SK-MEL-5 (cell line): ENCODE data around the gene ALDH1A1. TPM values are rescaled to one million over a fixed set of nuclear protein-coding genes. Genes with fewer than 3 reads are reported as not detected.

ENCODE experiments used
- DNase-seq: peaks from one replicate; pipeline ENCODE4 v3.0.0-alpha.2; 2016; ENCODE audit warnings: low read depth, low spot score
- in situ Hi-C: cut with HindIII; loops from 2 replicates; pipeline ENCODE4 v1.10.0; 2016; ENCODE audit warnings: low sequenced_read_pairs, high pct_unique_total_duplicates, low pct_unique_long_range_greater_than_20kb
- total RNA-seq: library from RNA; depleted of rRNA; stranded (reverse); fragments of >200 nt; shearing (Covaris generic); gene quantifications from 2 replicates; pipeline ENCODE4 v1.2.3, GENCODE V29; 2014

ALDH1A1 gene
- total RNA-seq, 1 experiment from 2014 or later, result 32.9 TPM

DNA sequence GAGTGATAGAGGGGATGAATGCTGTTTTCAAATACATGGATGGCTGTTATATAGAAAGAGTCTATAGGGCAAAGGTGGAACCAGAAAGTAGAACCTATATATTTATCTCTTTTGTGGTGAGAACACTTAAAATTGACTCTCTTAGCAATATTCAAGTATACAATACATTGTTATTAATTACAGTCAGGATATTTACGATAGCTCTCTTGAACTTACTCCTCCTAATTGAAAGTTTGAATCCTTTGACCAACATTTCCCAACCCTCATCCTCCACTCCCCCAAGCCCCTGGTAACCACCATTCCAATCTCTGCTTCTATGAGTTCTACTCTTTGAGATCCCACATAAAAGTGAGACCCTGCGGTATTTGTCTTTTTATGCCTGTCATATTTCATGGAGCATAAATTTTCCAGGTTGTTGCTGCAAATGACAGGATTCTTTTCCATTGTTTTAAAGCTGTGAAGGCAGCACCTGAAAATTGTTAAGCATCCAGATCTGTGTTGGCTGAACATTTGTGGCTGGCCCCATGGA lies 41.5 kb downstream of the ALDH1A1 start:
- no peak for DNase-seq
- in situ Hi-C loops, result no loop called here

GRCh38 chr9:72909428-72909827 lies 43.4 kb downstream of the ALDH1A1 start:
- DNase-seq, result no peak
- in situ Hi-C loops, result no loop called here

- no peak for DNase-seq
- in situ Hi-C loops, result no loop called here
Measured at GRCh38 chr9:72907421-72907820, 45.4 kb downstream of the ALDH1A1 start.

DNA sequence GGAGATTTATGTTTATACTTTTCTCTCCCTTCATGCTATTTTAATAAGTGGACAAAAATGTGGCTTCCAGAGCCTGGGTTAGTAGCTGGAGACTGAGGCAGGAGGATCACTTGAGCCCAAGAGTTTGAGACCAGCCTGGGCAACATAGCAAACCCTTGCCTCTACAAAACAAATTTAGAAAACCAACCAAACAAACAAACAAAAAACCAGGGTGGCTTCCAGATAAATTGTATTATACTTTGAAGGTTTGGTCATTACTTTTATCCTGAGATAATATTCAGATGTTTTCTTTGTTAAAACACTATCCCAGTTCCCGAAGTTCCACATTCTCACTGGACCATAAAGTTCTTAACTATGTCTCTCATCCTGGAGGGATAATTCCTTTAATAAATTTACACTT lies 46.0 kb downstream of the ALDH1A1 start:
- in situ Hi-C loops, result no loop called here

GRCh38 chr9:72905514-72906480 lies 47.1 kb downstream of the ALDH1A1 start:
- in situ Hi-C loops, result no loop called here
- DNase-seq, result no peak

More for the DNA sequence above, 46.0 kb downstream of the ALDH1A1 start:
- no peak for DNase-seq

GRCh38 chr9:72904267-72905093 lies 48.4 kb downstream of the ALDH1A1 start:
- DNase-seq, result no peak
- in situ Hi-C loops, result no loop called here

DNA sequence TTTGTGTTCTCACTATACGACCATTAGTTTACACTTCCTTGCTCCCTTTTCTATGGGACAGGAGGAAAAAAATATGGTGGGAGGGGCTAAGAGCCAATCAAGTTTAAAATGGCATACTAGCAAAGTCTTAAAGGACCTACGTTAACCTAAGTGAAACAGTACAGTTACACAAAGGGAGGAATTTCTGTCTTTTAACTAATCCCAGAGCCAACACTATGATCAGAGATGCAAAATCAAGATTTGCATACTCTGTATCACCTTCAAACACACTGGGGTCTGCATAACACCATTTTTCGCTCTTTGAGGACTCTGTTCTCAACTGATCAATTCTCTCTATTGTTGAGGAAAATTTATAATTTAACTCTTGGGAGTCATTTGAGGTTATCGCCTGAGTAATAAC lies 49.8 kb downstream of the ALDH1A1 start:
- in situ Hi-C loops, result no loop called here
- no peak for DNase-seq

DNA sequence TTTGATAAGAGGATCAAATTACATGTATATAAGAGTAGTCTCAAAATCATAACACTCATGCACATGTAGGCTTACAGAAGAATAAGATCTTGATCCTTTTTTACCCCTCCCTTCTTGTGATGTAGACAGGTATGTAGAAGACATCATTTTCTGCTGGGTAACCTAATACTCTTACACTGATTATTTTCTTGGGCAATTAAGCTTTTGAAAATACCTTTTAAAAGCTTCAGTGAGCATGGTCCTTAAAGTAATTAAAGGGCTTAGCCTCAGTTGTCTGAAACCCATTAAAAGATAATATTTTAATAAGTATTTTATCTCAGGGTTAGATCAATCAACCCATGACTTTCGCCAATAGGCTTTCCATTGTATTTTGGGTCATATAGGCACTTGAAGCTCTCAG lies 50.6 kb downstream of the ALDH1A1 start:
- DNase-seq, result no peak
- in situ Hi-C loops, result no loop called here

GRCh38 chr9:72899734-72900477 lies 52.9 kb downstream of the ALDH1A1 start:
- in situ Hi-C loops, result no loop called here
- DNase-seq, result no peak

DNA sequence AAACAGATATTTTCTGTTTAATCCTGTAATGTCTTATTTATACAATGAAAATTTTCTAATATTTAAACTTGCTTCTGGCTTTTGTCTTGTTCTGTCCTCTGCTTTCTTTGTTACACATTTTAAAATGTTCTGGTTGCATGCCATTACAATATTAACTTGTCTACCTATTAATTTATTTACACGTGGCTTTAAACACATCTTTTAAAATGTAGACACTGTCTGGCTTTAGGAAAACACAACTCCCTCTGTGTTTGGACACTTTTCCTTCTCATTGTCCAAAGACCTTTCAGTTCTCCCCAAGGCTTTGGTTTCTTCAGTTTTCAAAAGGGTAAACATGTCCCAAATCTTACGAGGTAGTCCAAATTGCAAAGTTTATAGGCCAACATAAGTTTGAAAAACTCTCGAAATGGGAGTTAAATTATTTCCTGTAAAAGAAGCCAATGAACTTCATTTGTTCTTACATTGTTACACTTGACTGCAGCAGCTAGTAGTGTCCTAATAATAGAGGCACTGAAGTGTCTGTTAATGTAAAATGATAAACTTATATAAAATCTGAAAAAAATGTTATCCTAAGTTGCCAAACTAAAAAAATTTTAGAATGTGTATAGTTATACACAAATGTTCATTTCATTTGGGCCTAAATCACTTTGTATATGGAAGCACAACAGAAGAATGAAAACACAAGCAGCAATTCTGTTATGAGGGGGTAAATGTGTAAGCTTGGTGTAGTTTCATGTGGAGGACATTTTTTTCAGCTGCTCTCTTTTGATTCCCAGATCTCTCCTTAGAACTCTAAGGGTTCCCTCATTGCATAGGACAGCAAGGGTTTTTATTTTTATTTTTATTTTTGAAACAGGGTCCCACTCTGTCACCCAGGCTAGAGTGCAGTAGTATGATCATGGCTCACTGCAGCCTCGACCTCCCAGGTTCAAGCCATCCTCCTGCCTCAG lies 53.8 kb downstream of the ALDH1A1 start:
- in situ Hi-C loops, result no loop called here
- peak; percentile 3 for DNase-seq

DNA sequence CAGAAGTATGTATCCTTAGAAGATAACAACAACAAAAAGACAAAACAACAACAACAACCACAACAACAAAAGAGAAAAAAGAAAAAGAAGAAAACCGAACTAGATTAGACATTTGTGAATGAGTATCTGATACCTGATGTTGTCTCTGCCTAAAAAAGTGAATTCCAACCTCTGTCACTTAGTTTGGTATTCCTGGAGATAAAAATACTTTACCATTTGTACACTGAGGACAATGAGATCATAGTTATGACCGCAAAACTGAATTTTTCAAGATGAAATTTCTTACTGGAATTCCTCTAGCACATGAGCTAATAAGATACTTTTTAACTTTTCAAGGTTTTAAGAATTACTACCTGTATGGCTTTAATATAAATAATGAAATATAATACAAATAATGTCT lies 54.5 kb downstream of the ALDH1A1 start:
- DNase-seq, result no peak
- in situ Hi-C loops, result no loop called here

GRCh38 chr9:72897069-72897649 lies 55.7 kb downstream of the ALDH1A1 start:
- in situ Hi-C loops, result no loop called here
- no peak for DNase-seq

DNA sequence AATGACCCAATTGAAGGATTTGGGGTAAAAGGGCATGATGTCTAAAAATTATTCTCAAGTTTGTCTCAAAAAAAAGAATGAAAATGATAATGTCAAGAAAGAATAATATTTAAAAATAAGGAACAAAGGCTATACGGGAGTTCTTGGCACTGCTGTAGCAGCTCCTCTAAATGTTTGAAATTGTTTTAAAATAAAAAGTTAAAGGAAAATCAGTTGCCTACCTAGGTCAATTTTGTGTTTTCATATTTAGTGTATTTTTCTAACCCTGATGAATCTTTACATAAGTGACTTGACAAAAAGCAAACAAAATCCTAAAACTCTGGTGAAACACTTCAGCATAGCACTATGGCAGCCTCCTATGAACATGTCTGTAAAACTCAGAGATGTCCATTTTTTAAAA lies 56.4 kb downstream of the ALDH1A1 start:
- DNase-seq, result no peak
- in situ Hi-C loops, result no loop called here

DNA sequence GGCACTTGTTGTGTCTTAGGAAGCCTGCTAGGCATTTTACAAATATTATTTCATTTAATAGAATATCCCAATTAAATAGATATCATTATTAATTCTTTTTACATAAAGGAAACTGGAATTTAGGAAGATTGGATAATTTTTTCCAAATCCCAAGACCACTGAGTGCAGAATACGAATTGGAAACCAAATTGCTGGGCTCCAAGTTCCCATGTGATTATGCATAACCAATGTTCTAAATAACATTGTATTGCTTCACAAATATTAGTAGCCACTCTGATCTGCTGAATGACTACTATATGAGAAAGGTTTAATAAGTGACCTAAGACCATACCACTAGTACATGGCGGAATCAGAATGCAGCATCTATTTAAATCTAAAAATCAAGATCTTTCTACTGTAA lies 57.7 kb downstream of the ALDH1A1 start:
- in situ Hi-C loops, result no loop called here
- no peak for DNase-seq

DNA sequence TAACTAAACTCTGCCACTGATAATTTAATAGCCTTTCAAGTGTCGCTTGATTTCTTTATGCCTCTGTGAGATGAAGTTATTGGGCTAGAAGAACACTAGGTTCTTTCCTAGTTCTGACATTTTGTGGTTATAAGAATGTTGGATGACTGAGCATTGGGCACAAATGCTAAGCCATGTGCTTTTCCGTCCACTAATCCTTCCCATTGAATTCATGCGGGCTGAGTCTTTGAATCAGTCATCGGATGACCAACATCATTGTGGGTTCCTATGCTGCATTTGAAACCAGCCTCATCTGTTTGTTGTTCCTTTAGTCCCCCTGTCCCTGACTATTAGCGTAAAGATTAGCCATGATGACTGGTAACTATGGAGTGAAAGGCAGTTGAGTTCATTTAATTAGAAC lies 58.5 kb downstream of the ALDH1A1 start:
- in situ Hi-C loops, result no loop called here
- peak; percentile 65 for DNase-seq

DNA sequence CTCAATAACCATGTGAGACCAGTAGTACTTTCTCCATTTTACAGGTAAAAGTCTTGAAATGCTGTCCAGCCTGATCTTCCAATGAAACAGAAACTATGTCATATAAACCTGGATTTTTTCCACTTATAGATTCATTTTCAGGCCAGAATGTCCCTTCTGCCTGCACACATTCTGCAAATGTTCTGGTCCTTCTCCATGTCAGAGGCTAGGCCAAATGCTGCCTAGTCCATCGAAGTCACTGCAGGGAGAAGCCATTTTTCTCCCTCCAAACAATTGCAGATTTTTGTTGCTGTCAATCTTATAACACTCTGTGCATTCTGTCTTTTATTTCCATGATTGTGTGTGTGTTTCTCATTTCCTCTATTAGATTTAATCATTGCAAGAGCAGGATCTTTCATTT lies 59.4 kb downstream of the ALDH1A1 start:
- DNase-seq, result no peak
- in situ Hi-C loops, result no loop called here
